Stimulated activated CD4-positive, alpha-beta T cell treated with anti-CD3 and anti-CD28 coated beads, Interleukin-15, amount 100 ng/mL, for 24 hours (primary cell): ENCODE measurements around the gene SCN5A.

Experiments
- DNase-seq: peaks from one replicate; pipeline ENCODE4 v3.0.0-alpha.2; 2020

Gene SCN5A

GRCh38 chr3:38556640-38557358, 92.7 kb downstream of the SCN5A start:
- DNase-seq, result no peak

GRCh38 chr3:38555926-38556325, 93.6 kb downstream of the SCN5A start:
- no peak for DNase-seq

GRCh38 chr3:38555149-38555840, 94.2 kb downstream of the SCN5A start:
- DNase-seq, result no peak

GRCh38 chr3:38554127-38554827, 95.2 kb downstream of the SCN5A start:
- no peak for DNase-seq

- DNase-seq, result no peak
Measured at GRCh38 chr3:38553071-38553470, 96.4 kb downstream of the SCN5A start.

- DNase-seq, result no peak
Measured at GRCh38 chr3:38552364-38552763, 97.1 kb downstream of the SCN5A start.

- no peak for DNase-seq
Measured at GRCh38 chr3:38551026-38551832, 98.3 kb downstream of the SCN5A start.

GRCh38 chr3:38549957-38550840, 99.3 kb downstream of the SCN5A start:
- no peak for DNase-seq

GRCh38 chr3:38549486-38549885, 100.0 kb downstream of the SCN5A start:
- DNase-seq, result no peak

GRCh38 chr3:38549082-38549481, 100.4 kb downstream of the SCN5A start:
- DNase-seq, result no peak

- DNase-seq, result no peak
Measured at GRCh38 chr3:38548154-38548931, 101.1 kb downstream of the SCN5A start.

GRCh38 chr3:38545983-38546382, 103.5 kb downstream of the SCN5A start:
- no peak for DNase-seq

GRCh38 chr3:38545550-38545949, 103.9 kb downstream of the SCN5A start:
- no peak for DNase-seq

GRCh38 chr3:38544926-38545325, 104.6 kb downstream of the SCN5A start:
- no peak for DNase-seq

- no peak for DNase-seq
Measured at GRCh38 chr3:38543586-38543985, 105.9 kb downstream of the SCN5A start.

GRCh38 chr3:38542401-38543298, 106.8 kb downstream of the SCN5A start:
- DNase-seq, result no peak

- DNase-seq, result no peak
Measured at GRCh38 chr3:38541806-38542205, 107.7 kb downstream of the SCN5A start.

- DNase-seq, result no peak
Measured at GRCh38 chr3:38538773-38539353, 110.6 kb downstream of the SCN5A start.

GRCh38 chr3:38536671-38537070, 112.8 kb downstream of the SCN5A start:
- DNase-seq, result no peak

- DNase-seq, result no peak
Measured at GRCh38 chr3:38534604-38535003, 114.9 kb downstream of the SCN5A start.
